ENCODE data around the gene OAT. TPM values are rescaled to one million over a fixed set of nuclear protein-coding genes. Genes with fewer than 3 reads are reported as not detected.

The OAT gene
- total and polyA plus RNA-seq, 10 of the 15 experiments (the other 5 are each of a cell fraction or from before 2014, with no cell fraction given) = 1.2 to 9.8 (median 1.6) TPM

DNA sequence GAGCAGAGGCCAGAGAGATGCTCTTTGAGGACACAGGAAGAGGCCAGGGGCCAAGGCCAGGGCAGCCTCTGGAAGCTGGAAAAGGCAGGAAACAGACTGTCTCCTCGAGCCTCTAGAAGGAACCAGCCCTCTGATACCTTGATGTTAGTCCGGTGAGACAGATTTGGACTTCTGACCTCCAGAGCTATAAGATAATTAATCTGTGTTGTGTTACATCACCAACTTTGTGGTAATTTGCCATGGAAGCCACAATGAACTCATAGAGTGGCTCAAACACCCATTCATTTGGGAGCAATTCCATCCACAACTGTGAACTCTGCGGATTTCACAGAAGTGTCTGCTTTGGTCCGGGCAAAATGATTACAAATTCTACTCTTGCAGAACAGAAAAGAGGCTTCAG is 48.7 kb downstream of the OAT start:
- FAIRE-seq = no peak
- BruUV-seq (replicated peaks) = no TSS peak
- RAD21 ChIA-PET (ENCODE audit: unreplicated experiment) = no interaction called here
- H4K20me1 ChIP-seq (ENCODE audit: control insufficient read depth, insufficient read depth) = no peaks in the 10 kb centered on the region
- no peaks in the 10 kb centered on the region for H3K79me2 ChIP-seq (ENCODE audit: control insufficient read depth, insufficient read depth, low read length)
- no peak overlapping the region for H3K27ac ChIP-seq (ENCODE audit: control insufficient read depth, insufficient read depth)
- WGBS (ENCODE audit: insufficient coverage, insufficient replicate concordance, low lambda C conversion rate, missing lambda C conversion rate) = 55% methylated on average over 4 of the region's 4 CpGs
- no peak overlapping the region for H3K4me2 ChIP-seq (ENCODE audit: control insufficient read depth, insufficient read depth)
- in situ Hi-C loops (cut with MboI) = no loop called here
- peaks cover 3% of the 10 kb centered on the region in 2 experiments; a peak in 2 of 4 replicates for H3K27me3 ChIP-seq (replicated peaks in 1 of 2; ENCODE audit: control insufficient read depth in 2 of 2, insufficient read depth in 2 of 2, low read length in 1 of 2)
- H3K9me3 ChIP-seq (replicated peaks; ENCODE audit: control insufficient read depth, insufficient read depth, low read length) = no peaks in the 10 kb centered on the region; the same call in 2 of the 3 replicates
- CTCF ChIA-PET = no interaction called here
- ATAC-seq = no peak
- no peaks in the 10 kb centered on the region for H3K36me3 ChIP-seq (ENCODE audit: control insufficient read depth in 2 of 2, insufficient read depth in 2 of 2, low read length in 1 of 2)
- SMC1A ChIA-PET (ENCODE audit: uncharacterized antibody, unreplicated experiment) = interaction anchor here (2.0 kb wide), 1 partner anchor 13 kb away, joined by 6 read pairs; no protein-coding TSS in a partner anchor
- no peak for TF ChIP-seq IKZF1 (conservative IDR thresholded peaks at IDR 0.05)
- no peak for TF ChIP-seq TCF3 (IDR thresholded peaks at IDR 0.05; ENCODE audit: borderline replicate concordance, insufficient read depth, low read depth, low read length)
- no peak for TF ChIP-seq E2F4 (IDR thresholded peaks at IDR 0.05; ENCODE audit: low read depth, low read length)
- TF ChIP-seq, protein P1, sequence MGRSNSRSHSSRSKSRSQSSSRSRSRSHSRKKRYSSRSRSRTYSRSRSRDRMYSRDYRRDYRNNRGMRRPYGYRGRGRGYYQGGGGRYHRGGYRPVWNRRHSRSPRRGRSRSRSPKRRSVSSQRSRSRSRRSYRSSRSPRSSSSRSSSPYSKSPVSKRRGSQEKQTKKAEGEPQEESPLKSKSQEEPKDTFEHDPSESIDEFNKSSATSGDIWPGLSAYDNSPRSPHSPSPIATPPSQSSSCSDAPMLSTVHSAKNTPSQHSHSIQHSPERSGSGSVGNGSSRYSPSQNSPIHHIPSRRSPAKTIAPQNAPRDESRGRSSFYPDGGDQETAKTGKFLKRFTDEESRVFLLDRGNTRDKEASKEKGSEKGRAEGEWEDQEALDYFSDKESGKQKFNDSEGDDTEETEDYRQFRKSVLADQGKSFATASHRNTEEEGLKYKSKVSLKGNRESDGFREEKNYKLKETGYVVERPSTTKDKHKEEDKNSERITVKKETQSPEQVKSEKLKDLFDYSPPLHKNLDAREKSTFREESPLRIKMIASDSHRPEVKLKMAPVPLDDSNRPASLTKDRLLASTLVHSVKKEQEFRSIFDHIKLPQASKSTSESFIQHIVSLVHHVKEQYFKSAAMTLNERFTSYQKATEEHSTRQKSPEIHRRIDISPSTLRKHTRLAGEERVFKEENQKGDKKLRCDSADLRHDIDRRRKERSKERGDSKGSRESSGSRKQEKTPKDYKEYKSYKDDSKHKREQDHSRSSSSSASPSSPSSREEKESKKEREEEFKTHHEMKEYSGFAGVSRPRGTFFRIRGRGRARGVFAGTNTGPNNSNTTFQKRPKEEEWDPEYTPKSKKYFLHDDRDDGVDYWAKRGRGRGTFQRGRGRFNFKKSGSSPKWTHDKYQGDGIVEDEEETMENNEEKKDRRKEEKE (IDR thresholded peaks at IDR 0.05) = no peak
- H3K9ac ChIP-seq (ENCODE audit: control insufficient read depth, insufficient read depth, low read length) = no peak overlapping the region
- no peak overlapping the region for H2AFZ ChIP-seq (ENCODE audit: control insufficient read depth, low read depth, low read length)
- POLR2A ChIA-PET = no interaction called here
- peaks cover 6% of the 10 kb centered on the region; the same call in 1 of the 2 replicates for H3K4me1 ChIP-seq (ENCODE audit: control insufficient read depth, insufficient read depth, low read length)
- no peak overlapping the region for H3K4me3 ChIP-seq
- DNase-seq (ENCODE audit: low read depth, low spot score) = no peak
- intact Hi-C loops (cut with micrococcal nuclease; ENCODE audit: unreplicated experiment) = no loop called here

Data from GM12878 (cell line).